ENCODE measurements around the gene RASGRP2. TPM values are rescaled to one million over a fixed set of nuclear protein-coding genes. Genes with fewer than 3 reads are reported as not detected.

Gene RASGRP2
- total RNA-seq: 0.27 and 0.50 TPM in 2 replicates

DNA sequence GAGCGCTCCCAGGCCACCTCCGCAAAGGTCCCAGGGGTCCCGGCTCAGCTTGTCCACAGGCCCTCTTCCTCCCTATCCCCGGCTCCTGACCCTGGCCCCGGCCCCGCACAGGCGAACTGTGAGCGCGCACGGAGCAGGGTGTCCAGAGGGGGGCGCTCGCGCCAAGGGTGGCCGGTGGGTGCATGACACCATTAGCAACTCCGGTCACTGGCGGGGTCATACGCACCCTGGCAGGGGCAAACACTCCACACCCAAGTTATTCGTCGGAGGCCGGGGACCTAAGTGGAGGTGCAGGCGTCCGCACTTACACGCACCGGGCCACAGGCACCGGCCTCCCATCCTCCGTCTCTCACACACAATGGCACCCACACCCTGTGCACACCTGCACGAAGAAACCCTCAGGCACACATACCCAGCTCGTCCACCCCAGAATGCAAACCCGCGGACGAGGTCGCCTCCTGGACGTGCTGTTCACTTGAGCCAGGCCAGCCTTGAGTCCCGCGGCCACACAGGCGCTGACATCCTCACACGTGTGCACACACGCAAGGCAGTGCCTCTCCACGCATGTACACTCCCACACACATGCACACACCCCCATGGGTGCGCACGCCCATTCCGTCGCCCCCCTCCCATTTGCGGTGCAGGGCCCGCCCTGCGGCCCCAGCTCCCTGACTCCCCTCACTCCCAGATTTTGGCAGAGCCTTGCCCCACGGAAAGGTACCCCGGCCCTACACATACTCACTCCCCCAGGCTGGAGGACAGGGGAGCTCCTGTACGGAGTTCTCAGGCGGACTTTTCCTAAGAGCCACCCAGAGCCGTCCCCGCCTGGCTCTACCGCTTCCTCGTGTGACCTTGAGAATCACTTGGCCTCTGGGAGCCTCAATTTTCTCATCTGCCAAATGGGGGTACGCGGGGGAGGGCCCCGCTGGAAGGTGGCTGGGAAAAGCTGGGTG, at the start of gene RASGRP2:
Gene RASGRP2 (minus strand): TSS at position 552 of the 953 bp plus-strand sequence. CDS start 1,276 bp downstream, outside the sequence.

DNA sequence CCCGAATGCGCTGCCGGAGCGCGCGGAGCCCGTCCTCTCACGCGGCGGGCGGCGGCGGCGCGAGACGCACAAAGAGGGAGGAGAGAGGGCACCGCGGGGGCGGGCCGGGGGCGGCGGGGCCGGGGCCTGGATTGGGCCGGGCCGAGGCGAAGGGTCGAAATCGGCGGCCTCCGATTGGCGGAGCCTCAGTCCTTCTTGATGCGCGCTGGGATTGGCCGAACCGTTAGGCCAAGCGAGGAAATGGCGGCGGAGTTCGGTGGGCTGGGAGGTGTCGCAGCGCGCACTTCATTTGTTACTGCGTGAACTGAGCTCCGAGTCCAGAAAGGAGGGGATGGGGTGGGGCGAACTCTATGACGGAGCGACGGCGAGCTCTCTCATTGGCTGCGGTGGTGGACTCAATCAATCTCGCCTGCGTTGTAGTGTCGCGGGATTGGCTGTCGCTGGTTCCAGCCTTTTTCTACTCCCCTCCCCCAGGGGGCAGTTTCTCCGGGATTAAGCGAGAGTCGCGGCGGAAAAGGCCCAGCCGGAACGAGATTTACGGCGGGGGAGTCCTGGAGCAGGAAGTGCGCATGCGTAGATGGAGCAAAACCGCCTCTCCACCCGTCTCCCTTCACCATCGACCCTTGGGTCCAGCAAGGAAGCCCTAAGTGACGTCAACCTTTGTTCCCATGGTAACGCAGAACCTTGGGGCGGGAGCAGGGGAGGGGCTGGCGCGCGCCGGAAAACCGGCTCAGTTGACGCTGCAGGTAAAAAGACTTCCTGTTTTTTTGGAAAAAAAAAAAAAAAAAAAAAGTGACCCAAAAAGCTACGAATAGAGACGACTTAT, 34.7 kb upstream of the RASGRP2 start, which contains the start of gene SF1:
Gene SF1 (minus strand): TSS at position 70 of the 826 bp plus-strand sequence. CDS start 150 bp downstream, outside the sequence.

DNA sequence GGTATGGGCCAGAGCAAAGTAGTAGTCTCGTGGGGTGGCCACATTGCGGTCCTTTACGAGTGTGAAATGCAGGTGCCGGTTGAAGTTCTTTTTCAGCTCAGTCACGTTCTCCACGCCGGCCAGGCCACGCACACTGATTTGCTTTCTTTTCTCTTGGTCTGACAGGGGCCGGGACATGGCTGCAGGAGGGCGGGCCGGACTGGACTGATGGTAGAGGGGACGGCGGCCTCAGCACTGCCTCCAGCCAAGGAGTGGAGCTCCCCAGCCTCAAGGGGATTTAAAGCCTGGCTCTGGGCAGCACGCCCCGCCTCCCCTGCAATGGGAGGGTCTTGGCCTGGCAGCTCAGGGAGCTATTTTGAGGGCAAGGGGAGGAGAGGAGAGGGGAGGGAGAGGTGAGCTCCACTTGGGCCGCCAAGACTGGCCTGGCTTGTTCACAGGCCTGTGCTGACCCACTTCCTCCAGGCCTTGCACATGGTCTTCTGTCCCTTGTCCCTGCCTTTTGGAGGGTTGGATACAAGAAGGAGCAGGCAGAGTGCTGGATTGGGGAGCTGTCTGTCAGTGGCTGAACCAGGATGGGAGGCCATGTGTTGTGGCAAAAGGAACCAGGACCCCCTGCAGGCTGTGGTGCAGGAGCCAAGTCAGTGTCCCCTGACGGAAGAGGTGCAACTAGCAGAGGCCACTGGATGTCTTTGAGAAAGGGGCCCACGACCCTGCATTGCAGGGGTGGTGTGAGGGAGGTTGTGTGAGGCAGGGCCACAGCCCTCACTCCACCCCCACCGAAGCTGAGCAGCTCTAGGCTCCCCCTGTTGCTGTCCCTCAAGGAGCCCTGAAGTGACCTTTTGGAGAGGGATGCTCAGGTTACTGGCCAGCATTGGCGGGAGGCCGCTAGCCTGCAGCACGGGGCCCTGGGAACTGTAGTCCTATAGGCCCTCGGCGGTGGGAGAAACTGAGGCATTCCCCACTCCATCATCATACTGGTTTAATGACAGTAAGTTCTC, 16.1 kb upstream of the RASGRP2 start, which contains the start of gene PYGM:
Gene PYGM (minus strand): TSS at position 253 of the 998 bp plus-strand sequence. CDS start 76 bp downstream, at position 177.

DNA sequence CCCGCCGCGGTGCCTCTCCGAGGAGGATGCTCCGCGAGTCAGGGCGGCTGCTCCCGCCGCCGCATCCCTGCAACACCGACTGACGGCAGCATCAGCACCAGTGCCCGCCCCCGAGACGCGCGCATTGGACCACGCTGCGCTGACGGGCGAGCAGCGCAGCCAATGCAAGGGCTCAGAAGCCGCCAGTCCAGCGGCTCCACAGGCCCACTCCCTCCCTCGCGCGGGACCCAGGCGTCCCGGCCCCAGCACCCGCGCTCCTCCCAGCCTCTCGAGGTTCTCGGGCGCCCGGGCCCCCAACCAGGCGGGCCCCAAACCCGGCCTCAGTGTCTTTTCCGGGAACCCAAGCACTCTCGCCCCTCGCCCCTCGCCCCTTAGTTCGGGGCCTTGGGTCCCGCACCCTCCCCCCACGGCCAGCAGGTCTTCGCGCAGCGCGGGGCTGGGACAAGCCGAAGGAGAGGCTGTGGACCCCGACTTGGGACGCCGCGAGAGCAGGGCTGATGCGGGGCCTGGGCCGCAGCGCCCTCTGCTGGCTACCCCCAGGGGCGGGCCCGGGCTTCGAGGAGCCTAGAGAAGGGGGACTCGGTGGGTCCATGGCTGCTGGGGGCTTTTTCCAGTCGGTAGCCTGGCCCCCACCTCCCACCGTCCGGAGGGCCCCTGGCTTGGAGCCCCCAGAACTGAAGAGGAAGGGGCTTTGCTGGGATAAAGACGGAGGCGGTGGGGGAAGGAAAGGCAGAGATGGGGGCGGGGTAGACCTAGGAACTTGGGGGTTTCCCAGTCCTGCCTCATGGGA, 20.6 kb downstream of the RASGRP2 start, which contains the start of gene NRXN2:
Gene NRXN2 (minus strand): TSS at position 81 of the 790 bp plus-strand sequence. CDS start 9,498 bp downstream, outside the sequence.

Other genes with a start within 250 kb of the RASGRP2 start
- not detected in 2 replicates for gene SLC22A11, start 188.2 kb downstream of the RASGRP2 start, total RNA-seq
- not detected in 2 replicates for gene SLC22A12, start 152.9 kb downstream of the RASGRP2 start, total RNA-seq
- gene NRXN2, start 20.9 kb downstream of the RASGRP2 start, total RNA-seq: under 0.01 TPM in 1 of 2 replicates, not detected in the other
- 0.22 and 0.27 TPM in 2 replicates for gene PYGM, start 15.8 kb upstream of the RASGRP2 start, total RNA-seq
- 192 and 220 TPM in 2 replicates for gene SF1, start 34.4 kb upstream of the RASGRP2 start, total RNA-seq
- gene MAP4K2, start 59.1 kb upstream of the RASGRP2 start, total RNA-seq: 42.2 and 66.5 TPM in 2 replicates
- 20.7 and 31.1 TPM in 2 replicates for gene MEN1, start 66.4 kb upstream of the RASGRP2 start, total RNA-seq
- 0.13 and 0.22 TPM in 2 replicates for gene CDC42BPG, start 100.5 kb upstream of the RASGRP2 start, total RNA-seq
- gene EHD1, start 134.5 kb upstream of the RASGRP2 start, total RNA-seq: 91.8 and 98.6 TPM in 2 replicates
- gene ATG2A, start 173.1 kb upstream of the RASGRP2 start, total RNA-seq: 13.0 and 19.8 TPM in 2 replicates
- gene PPP2R5B, start 180.5 kb upstream of the RASGRP2 start, total RNA-seq: 10.0 and 10.1 TPM in 2 replicates
- not detected in 2 replicates for gene GPHA2, start 191.8 kb upstream of the RASGRP2 start, total RNA-seq
- gene MAJIN, start 228.0 kb upstream of the RASGRP2 start, total RNA-seq: not detected in 2 replicates